ENCODE data around the gene RNF5.

GRCh38 chr6:32181915-32182529 lies 3.8 kb downstream of the RNF5 start:
- TF ChIP-seq ZSCAN29 (IDR thresholded peaks at IDR 0.05): no peak
- no peak for TF ChIP-seq ZBTB26 (CRISPR knock-in tag; IDR thresholded peaks at IDR 0.05)
- no peak for TF ChIP-seq PRDM10 (IDR thresholded peaks at IDR 0.05; ENCODE audit: partially characterized antibody)
- no peak for TF ChIP-seq TBP (optimal IDR thresholded peaks at IDR 0.05; ENCODE audit: low read depth, low read length)
- no peak for TF ChIP-seq ZNF384 (IDR thresholded peaks at IDR 0.05; ENCODE audit: low read depth, low read length)
- TF ChIP-seq GTF2F1 (IDR thresholded peaks at IDR 0.05; ENCODE audit: low read depth, low read length): no peak
- no peak for TF ChIP-seq ZNF507 (tag; conservative IDR thresholded peaks at IDR 0.05)

All from K562 (cell line).